NCI-H510A (cell line): ENCODE measurements around the gene ALKAL2.

Experiments used
- DNase-seq: peaks from one replicate; lab custom pipeline; 2025; lab: John Stamatoyannopoulos, UW

Gene ALKAL2

DNA sequence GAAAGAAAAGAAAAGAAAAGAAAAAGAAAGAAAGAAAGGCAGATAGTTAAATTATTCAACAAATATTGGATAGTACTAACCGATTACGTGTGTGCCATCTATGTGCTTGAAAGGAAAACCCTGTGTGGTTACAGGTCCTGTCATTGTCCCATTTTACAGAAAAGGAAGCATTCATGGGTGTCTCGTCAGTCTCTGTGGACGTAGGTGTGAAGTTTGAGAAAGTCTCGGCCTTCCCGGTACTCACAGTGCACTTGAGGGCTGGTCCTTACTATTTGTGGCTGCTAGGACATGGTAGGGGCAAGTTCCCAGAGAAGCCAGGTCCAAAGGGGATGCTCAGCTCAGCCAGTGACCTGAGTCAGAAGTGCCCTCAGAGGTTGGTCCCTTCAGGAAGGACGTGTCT lies 43.3 kb downstream of the ALKAL2 start:
- DNase-seq = no peak

DNA sequence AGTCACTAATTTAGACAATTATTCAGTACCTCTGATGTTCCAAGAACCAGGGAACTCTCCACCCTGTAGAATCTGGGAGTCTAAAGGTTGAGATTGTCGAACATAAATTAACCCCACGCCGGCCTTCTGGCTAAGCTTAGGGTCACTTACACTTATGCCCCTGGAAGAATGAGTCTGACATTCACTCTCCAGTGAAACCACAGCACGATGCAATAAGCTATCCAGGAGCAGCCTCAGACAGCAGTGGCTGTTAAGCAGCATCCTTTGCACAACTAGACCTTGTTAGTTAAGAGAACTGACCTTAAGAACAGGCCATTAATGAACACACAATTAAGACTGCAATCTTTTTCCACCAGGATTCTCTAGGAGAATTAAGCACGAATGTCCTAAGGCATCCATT lies 49.0 kb downstream of the ALKAL2 start:
- DNase-seq = no peak

DNA sequence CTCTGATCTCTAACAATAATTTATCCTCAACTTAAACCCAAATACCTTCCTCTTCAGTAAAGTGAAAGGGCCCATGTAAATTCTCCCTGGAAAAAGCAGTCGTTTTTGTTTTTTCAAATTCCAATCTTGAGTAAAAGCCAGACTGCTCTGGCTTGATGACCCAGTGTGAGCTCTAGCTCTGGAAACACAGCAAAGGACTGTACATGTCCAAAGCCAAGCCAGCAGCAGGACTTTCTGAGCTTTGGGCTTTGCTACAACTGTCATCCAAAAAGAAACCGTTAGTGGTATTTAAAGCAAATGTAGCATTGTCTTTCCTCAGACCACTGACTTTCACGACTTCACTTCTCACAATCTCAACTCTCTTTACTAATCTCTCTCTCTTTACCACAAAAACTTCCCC lies 49.5 kb downstream of the ALKAL2 start:
- no peak for DNase-seq

DNA sequence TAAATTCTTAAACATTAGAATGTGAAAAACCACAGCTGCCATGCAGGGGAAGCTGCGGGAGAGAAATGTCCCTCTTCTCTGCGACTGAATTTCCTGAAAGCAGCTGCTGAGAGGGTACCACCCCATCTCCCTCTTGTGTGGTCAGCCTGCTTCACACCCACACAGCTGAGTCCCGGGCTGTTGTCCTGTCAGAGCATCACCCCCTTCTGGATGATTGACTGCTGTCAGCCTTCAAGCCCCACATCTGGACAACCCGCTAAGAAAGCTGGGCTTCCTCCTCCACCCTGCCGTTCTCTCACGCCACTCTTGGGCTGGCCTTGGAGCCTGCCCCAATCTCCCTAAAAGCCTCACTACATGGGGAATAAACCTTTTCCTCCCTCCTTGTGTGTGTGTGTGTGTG lies 50.0 kb downstream of the ALKAL2 start:
- no peak for DNase-seq

DNA sequence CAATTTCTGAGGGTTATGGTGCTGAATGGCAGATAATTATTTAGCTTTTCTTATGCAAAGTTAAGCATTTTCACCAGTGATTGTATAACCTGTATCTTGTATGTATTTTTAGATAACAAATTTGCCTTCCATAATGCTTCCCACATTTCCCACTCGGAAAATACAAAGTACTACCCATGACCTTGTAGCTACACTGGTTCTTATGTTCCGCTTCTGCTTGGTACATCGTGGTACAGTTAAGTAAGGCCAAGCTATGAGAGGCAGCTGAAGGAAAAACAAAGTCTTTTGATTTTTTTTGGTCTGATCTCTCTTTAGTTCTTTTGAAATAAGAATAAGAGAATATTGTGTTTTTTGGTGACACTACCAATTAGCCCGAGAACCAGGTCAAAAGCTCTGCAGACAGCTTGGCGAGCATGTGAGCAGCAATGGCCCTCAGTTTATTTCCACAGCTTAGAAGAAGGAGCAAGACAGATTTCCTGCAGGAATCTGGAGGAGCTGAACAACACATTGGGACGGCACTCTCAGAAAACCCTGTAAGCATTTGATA lies 50.8 kb downstream of the ALKAL2 start:
- no peak for DNase-seq

DNA sequence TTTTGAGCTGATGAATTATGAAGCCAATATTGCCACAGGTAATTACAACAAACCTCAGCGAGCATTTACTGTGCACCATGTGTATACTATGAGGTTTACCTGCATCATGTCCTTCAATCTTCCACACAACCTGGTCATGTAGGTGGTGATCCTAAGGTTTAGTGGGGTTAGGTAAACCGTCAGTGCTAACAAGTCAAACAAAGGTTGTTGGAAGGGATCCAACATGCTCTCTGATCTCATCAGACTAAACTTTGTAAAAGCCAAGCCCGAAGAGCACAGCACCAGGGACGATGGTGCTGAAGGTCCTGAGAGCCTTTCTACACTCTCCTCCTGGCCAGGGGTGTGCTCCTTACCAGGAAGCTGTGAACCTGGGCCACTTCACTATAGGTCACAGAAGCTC lies 53.5 kb downstream of the ALKAL2 start:
- no peak for DNase-seq

DNA sequence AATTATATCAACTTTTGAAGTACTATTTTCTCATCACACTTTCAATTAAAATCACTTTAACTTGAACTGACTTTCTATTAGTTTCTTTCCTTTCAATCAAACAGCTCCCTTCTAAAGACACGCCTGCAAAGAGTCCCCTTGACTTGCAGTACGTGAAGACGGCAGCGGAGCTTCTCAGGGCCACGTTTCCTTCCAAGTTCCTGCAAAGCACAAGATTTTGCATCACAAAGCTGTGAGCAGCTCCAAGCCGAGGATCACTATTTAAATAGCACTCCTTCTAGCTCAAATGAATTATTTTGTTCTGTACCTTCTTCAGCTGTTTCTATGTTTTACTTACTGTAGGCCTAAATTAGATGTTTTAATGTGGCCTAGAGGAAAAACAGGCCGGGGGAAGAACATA lies 54.9 kb downstream of the ALKAL2 start:
- DNase-seq = no peak

DNA sequence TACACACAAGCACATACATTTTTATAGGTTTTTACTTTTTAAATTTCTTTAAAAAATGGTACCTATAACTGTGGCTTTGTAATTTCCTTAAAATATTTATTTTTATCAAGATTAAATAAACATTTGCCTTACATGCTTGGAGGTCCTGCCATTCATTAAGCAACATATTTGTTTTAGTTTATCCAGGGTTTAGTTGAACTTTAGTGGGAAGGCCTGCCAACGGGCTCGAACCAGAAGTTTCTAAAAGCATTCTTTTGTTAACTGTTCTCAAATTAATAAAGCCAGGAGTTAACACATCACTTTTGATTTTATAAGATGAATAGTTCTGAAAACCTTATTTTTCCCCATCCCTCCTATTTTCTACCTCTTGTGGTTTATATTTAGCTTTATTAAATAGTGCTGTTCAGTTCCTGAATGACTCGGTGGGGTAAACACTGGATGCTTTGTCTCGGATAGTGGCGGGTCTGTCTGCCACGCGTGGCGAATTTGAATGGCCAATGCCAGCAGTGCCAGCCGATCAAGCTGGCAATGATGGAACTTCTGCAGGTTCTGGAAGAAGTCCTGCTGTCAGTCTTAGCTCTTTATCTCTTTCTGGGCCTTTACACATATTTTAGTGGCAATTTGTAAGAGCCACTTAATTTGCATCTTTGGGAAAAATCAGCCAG lies 56.2 kb downstream of the ALKAL2 start:
- no peak for DNase-seq
